Ecto neural progenitor cell (in vitro differentiated cells): ENCODE measurements around the gene PPP1R13B.
A peak's percentile ranks its signal among the peaks of the same experiment; 100 is the strongest.
"Not testable (repeated sequence)": the region's sequence is repeated elsewhere in the genome, so short reads cannot be mapped to it uniquely, and the experiment has no call there.

Experiments
- DNase-seq: peaks from one replicate; pipeline ENCODE4 v3.0.0-alpha.2; 2018; ENCODE audit warnings: low spot score

Gene PPP1R13B

DNA sequence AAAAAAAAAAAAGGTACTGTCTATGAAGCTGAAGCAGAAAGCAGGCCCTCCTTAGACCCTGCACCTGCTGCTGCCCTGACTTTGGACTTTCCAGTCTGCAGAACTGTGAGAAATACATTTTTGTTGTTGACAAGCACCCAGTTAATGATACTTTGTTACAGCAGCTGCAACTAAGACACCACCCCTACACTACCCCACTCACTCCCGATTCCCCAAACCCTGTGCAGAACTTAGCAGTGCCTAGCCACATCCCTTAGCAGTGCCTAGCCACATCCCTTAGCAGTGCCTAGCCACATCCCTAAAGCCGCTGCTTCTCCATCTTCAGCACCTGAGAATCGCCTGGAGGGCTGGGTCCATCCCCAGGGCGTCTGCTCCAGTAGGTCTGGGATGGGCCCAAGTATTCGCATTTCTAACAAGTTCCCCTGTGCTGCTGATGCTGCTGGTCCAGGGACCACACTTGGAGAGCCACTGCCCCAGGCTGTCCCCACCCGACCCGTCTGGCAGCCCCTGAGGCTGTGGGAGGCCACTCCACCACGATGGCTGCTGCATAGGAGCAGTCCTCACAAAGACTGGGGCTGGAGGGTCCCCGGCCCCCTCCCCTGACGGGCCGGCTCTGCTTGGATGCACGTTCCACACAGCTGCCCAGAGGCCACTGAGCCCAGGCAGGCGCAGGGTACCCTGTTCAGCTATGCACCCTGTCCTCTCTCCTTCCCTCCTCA, 10.8 kb upstream of the PPP1R13B start:
- no peak for DNase-seq

DNA sequence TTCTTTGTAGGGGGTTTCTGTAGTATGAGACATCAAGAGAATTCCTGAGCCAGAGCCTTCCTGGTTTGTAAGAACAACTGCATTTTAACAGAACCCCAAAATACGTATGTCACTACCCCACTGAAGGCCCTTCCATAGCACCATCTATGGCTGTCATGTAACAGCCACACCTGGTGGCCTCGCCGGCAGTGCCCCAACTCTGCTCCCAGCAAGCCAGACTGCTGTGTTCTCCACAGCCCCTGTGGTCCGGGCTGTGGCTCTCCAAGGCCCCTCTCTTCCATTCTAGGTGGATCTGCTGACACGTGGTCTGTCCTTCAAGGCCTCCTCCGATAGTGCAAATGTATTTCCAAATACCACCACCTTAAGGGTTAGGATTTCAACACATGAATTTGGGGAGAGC, 9.9 kb upstream of the PPP1R13B start:
- no peak for DNase-seq

DNA sequence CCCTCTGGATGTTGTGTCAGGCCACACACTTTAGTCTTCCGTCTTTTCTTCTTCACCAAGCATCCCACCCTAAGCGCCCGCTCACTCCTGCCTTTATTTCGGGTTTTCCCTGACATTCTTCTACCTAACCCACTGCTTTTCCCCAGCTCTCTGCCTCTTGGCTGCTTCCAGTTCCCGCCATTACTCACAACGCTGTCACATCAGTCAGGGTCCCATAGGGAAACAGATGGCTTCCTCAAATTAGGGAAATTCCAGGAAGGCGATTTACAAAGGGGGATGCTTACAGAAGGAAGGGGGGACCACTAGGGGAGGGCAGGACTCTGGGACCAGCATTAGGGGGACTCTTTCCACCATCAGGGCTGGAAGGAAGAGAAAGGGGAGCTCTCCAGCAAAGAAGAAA, 9.2 kb upstream of the PPP1R13B start:
- DNase-seq, result no peak

DNA sequence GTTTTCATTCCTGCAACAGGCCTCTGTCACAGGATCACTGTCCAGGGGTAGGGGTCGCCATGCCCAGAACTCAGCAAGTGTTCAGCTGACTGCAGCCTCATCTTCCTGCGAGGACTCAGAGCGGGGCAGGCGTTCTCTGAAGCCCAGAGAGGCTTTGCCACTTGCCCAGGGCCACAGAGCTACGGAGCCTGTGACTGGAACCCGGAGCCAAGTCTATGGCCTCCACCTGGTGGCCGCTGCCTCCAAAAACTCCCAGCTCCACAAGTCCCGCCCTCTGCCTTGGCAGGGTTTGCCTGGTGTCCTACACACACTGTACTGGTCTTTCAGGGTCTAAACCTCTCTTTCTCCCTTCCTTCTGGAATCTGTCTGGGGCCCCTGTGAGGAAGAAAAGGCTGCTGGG, 8.7 kb upstream of the PPP1R13B start:
- no peak for DNase-seq

DNA sequence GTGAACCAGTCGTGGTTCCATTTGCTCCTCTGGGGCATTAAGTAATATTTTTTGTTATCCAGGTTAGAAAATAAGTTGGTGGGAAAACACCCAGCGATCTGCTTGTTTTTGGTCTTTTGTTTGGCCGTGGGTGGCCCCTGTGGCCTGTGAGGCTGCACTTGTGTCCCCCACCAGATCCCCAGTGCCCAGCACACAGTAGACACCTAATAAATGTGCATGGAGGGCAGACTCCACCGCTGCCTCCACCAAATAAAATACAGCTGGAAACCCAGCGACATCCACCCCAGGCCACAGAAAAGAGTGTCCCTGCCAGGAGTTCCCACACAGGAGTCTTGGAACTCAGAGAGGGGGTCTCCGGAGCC, 8.3 kb upstream of the PPP1R13B start:
- DNase-seq, result no peak

DNA sequence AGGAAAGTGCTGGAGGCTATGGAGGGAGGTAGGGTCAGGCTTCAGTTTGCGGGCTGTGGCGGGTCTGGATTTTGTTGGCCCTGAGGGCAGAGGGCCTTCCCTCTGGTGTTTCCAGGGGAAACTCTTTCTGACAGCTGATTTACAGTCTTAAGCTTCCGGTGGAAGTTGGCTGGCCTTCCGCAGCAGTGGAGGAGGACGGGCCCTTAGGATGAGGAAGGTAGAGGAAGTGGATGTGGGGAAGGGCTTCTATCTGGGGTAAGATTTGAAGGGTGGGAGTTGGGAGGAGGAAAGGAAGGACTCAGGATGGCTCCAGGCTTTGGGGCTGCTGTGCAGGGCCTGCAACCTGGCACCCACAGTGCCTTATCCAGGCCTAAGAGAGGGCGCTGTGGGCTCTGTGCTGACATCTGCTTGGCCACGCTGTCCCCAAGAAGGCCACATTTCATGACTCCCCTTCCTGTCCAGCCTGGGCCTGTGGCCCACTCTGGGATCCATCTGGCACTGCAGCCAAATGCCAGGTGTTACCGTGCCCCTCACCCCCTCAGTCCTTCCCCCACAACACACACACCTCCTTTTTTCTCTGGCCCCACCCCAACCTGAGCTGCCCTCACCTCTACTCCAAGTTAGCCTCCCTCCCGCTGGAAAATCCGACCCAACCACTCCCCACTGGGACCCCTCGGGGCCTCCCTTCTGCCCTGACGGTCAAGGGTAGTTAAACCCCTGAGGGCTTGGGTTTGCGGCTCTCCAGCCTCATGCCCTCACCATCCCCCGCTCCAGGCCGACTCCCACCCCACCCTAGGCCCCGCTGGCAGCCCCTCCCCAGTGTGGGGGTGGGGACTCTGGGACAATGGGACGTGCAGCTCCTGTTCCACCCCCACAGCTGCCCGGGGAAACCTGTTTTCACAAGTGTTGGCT, 7.7 kb upstream of the PPP1R13B start:
- DNase-seq, result peak; percentile 57

DNA sequence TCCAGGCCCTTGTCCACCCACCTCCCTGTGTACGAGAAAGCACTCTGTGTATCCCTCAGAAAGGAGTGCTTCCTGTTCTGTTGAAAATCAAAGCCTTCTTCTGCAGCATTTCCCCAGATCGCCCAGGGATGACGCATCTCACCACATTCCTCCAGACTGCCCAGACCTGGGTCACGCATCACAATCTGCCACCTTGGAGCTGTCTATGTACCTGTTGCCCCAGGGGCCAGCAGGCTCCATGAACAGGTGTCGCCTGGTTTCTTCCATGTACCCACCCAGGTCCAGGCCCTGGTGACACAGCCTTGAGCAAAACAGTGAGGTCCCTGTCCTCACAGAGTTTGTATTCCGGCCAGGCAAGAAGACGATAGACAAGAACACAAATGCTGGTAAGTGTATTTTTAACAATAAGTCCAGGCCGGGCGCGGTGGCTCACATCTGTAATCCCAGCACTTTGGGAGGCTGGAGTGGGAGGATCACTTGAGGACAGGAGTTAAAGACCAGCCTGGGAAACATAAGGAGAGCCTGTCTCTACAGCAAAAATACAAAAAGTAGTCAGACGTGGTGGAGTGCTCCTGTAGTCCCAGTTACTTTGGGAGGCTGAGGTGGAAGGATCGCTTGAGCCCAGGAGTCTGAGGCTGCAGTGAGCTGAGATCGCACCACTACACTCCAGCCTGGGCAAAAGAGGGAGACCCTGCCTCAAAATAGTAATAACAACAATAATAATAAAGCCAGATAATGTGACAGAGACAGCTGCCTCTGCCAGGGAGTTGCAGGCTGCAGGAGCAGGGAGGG, 6.8 kb upstream of the PPP1R13B start:
- no peak for DNase-seq

DNA sequence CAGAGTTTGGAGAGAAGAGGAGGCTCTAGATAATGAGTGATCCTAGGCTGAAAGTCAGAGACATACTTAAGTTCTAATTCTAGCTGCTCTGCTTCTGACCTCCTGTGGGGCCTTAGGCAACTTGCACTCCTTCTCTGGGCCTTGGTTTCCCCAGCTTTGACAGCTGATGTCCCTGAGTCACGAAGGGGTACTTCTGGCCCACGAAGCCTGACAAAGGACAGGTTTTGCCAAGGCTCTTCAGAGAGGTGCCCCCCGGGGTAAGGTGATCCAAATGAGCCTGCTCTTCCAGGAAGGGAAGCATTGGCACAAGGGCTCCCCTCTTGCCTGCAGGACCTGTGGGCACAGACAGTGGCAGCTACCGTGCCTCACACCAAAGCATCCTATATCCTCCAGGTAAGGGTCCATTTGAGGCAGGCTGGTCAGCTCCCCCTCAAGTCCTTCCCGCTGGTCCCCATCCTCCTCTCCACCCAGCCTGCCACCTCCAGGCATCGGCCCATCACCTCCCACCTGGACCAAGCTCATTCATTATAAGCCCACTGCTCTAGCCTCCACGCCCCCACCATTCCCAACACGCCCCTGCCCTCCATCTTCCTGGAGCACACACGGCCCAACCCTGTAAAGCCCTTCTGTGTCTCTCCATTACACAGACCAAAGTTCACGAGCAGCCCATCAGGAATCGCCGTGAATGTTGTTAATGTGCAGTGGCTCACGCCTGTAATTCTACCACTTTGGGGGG, 1.9 kb upstream of the PPP1R13B start:
- no peak for DNase-seq

DNA sequence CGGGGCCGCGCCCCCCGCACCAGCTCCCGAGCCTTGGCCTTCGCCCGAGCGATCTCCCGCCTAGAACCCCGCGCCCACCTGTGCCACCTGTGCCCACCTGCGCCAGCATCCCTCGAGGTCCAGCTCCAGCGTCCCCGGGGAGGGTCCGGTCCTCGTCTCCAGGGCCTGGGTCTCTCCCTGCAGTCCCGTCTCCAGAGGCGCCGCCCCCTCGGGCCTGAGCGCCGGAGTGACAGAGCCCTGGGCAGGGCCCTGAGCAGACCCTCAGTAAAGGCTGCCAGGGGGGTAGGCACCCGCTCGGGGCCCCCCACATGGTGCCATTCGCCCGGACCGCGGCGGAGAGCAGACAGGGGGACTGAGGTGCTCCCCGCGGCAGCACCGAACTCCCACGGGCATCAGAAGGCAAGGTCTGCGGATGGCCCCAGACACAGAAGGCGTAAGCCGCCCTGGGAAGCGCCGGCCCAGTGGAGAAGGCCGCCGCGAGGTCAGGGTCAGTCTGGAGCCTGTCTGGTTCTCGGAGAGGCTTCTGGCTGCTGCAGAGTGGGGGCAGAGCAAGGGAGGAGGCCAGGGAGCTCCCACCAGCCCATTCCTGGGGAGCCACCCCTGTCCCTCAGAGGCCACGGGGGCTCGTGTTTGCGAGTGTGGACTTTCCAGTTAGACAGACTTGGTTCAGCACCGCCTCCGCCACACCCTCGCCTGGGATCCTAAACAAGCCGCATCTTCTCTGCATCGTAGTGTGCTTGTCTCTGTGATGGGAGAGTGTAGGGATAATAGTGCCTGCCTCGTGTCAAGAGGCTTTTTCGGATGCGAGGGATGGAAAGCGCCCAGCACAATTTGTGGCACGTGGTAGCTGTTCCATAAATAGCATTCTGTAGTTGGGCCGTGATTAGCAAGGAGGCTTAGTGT, 1.1 kb upstream of the PPP1R13B start:
- peak; percentile 64 for DNase-seq

DNA sequence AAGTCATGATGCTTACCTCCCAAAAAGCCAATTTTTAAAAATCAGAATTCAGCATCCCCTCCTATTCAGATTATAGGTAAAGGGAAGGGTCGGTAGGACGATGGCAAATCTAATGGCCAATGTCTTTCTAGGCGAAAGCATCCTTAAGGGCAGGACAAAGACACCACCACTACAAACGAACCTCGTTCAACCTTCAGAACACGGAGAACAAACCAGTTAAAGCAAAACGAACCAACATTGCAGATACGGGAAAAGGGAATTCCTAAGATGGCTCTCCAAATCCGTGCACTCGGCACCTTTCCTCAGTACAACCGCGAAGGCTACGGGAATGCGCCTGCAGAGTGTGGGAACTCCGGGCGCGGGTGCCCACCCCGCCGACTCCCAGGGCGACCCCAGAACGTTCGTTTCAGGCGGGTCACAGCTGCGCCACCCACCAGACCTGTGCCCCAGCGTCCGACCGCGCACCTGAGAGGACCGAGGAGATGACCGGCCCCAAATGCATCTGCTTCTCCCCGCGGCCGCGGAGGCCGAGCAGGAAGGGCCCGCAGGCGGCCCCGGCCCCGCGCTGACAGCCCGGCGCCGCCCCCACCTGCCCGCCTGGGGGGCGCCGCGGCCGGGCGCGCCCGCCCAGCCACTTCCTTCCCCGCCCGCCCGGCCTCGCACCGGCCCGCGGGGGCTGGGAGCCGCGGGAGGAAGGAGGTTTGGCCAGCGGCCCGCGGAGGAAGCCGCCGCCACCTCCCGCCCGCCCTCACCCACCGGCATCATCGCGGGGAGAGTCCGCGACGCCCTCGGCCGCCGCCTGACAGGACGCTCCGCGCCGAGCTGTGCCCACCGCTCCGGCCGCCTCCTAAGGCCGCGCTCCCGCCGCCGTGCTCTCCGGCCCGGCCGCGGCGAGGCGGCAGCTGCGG, 578 bp downstream of the PPP1R13B start:
- peak; percentile 62 for DNase-seq

DNA sequence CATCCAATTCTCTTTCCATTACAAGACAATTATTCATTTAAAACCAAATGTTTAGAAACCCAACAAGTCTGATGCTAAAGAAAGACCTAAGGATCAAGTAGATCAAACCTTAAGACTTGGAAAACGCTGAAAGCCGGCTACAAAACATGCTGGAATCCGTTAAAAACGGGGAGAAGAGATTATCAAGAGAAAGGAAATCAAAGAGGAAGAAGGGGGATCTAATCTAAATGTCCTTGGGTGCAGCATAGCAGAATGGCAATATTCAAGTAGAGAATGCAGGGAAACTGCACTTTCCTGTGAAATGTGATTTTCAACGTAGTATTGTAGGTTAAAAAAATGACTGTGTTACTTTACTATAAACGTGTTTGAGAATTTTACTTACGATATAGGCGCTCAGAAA, 1.3 kb downstream of the PPP1R13B start:
- DNase-seq, result no peak

DNA sequence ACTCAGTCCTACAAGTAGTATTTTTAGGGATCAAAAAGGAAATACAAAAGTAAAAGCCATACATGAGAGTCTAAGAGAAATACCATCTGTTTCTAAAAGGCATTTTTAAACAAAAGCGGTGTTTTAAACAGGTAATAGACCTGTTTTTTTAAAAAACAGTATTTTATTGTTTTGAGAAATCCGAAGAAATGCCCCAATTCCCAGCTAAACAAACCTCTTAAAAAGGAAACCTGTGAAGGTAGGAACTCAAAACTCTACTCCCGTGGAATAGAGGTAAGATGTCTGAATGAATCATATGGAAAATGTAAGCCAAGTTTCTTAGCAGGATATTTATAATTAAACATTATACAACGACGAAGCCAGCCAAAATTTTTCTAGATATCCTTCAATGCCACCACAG, 2.0 kb downstream of the PPP1R13B start:
- DNase-seq, result no peak

DNA sequence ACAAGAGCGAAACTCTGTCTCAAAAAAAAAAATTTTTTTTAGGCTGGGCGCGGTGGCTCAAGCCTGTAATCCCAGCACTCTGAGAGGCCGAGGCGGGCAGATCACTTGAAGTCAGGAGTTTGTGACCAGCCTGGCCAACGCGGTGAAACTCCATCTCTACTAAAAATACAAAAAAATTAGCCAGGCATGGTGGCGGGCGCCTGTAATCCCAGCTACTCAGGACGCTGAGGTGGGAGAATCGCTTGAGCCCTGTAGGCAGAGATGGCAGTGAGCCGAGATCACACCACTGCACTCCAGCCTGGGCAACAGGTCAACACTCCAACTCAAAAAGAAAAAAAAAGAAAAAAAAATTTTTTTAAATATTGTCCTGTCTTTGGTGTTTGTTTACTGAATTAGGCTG, 6.1 kb downstream of the PPP1R13B start:
- not testable (repeated sequence) for DNase-seq

DNA sequence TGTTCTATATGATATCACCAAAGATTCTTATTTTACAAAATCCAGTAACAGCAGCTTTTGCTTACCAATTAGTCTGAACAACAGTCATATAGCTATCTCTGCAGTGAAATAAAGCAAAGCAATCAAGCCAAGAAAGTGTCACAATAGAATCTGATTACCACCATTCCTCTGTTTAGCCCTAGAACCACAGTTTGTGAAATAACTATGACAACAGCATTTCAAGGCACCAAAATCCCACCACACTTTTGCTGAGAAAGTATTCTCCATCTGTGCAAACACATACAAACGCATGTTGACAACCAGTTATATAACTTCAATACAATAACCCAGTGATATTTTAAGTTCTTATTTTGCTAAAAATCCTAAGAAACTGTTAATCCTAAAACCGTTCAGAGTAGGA, 7.4 kb downstream of the PPP1R13B start:
- DNase-seq, result no peak

DNA sequence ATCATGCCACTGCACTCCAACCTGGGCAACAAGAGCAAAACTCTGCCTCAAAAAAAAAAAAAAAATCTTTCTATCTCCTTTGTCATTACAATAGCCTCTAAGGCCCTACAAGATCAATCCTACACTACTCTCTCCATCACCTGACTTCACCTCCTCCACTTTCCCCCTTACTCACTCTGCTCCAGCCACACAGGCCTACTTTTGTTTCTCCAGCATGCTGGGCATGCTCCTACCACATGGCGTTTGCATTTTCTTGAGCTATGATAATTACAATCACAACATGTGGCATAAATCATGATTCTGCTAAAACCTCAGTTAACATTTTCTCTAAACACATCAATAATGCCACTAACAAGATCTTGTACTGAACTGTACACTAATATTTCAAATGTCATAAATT, 7.8 kb downstream of the PPP1R13B start:
- no peak for DNase-seq

DNA sequence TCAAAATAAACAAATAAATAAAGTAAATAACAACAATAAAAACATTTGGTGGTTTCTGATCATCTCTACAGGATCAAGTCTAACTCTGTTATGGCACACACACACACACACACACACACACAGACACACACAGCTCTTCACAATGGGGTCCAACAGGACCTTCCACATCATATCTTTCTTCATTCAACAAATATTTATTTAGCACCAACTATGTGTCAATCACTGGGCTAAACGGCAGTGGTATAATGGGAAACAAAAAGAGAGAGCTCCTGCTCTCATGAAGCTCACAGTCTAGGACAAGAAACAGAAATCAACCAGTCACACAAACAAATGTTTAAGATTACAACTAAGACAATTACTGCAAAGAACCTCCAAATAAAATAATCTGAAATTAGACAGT, 9.3 kb downstream of the PPP1R13B start:
- no peak for DNase-seq

DNA sequence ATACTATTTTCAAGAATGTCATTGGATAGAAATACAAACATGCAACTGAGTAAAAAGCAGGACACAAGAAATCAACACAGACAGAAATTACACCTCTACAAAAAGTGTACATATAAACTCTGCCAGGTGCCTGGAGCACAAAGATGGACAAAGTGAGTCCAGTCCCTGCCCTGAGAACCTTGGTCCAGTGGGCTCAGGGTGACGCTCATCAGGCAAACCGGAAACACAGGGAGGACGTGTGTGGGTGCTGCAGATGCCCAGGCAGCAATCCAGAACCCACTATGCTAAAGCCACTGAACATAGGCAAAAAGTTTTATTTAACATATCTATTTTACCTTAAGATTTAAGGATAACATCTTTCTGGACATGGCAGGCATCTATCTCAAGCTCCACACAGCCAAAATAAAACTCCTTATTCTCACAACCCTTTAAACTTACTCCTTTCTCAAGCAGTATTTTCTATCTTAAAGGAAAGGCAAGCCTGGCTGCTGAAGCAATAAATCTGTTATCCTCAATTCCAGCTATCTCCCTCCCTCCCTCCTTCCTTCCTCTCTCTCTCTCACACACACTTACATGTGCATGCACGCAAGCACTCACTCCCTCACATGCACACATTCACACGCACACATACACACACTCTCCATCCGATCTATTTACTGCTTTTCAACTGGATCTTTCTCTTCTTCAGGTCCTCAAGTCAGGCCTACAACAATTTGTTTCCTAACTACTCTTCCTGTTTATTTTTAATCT, 10.2 kb downstream of the PPP1R13B start:
- DNase-seq, result no peak

DNA sequence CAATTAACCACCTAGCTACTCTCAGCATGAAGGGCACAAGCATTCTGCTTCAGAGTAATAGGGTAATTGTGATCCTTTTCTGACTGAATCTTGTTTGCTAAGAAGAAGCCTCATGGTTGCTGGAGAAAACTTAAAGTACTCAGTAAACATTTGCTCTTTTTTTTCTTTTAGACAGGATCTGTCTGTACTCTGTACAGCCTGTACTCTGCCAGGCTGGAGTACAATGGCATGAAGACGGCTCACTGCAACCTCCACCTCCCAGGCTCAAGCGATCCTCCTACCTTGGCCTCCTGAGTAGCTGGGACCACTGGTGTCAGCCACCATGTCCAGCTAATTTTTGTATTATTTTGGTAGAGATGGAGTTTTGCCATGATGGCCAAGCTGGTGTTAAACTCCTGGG, 12.4 kb downstream of the PPP1R13B start:
- DNase-seq, result no peak

DNA sequence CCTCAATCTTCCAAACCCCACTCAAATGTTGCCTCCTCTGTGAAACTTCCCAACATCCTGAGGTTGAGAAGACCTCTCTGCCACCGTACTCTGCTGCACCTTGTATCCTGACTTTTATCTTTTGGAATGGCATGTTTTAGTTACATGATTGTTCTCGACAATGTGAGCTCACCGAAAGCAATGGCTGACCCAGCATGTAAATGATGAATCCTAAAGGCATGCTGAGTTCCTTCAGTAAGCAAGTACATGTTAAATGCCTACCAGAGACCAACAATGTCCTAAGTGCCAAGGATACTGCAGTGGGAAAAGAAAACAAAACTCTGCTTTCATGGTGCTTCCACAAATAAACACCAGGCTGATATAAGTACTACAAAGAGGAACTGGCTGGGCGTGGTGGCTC, 13.7 kb downstream of the PPP1R13B start:
- no peak for DNase-seq
